Astrocyte (in vitro differentiated cells and primary cell): ENCODE measurements around the gene PTPRM. TPM values are rescaled to one million over a fixed set of nuclear protein-coding genes. Genes with fewer than 3 reads are reported as not detected.

Experiments used
- DNase-seq: peaks from one replicate; pipeline ENCODE4 v3.0.0-alpha.2; 2010; ENCODE audit warnings: low read depth
- FAIRE-seq: peaks from 2 replicates; lab custom pipeline; 2011; peaks lifted over from hg19 to GRCh38; lab: Jason Lieb, UNC
- H2AFZ ChIP-seq: 2 replicates; pipeline ENCODE4 v1.6.0; 2012; ENCODE audit warnings: low read depth, low read length, inconsistent platforms
- H3K27ac ChIP-seq: 2 replicates; pipeline ENCODE4 v1.5.1; 2011; ENCODE audit warnings: low read depth, low read length, inconsistent platforms
- H3K27me3 ChIP-seq: 2 replicates; pipeline ENCODE4 v1.6.0; 2011; ENCODE audit warnings: low read length, inconsistent platforms; ENCODE audit not compliant: insufficient read depth
- H3K36me3 ChIP-seq: 2 replicates; pipeline ENCODE4 v1.5.1; 2011; ENCODE audit warnings: low read length, inconsistent platforms; ENCODE audit not compliant: insufficient read depth
- H3K4me1 ChIP-seq: 2 replicates; pipeline ENCODE4 v1.5.1; 2011; ENCODE audit warnings: low read length, inconsistent platforms; ENCODE audit not compliant: insufficient read depth
- H3K4me2 ChIP-seq: 2 replicates; pipeline ENCODE4 v1.6.0; 2012; ENCODE audit warnings: low read length, inconsistent platforms
- H3K4me3 ChIP-seq: 2 replicates; pipeline ENCODE4 v1.5.1; 2011; ENCODE audit warnings: low read depth, mild to moderate bottlenecking, low read length, inconsistent platforms; ENCODE audit not compliant: insufficient read depth
- H3K79me2 ChIP-seq: 2 replicates; pipeline ENCODE4 v1.6.0; 2012; ENCODE audit warnings: mild to moderate bottlenecking, low read length, inconsistent platforms; ENCODE audit not compliant: insufficient read depth
- H3K9ac ChIP-seq: 2 replicates; pipeline ENCODE4 v1.6.0; 2012; ENCODE audit warnings: mild to moderate bottlenecking, low read length, inconsistent platforms
- H3K9me3 ChIP-seq: 2 replicates; pipeline ENCODE4 v1.5.1; 2012; ENCODE audit warnings: low read depth, mild to moderate bottlenecking, low read length, inconsistent platforms; ENCODE audit not compliant: insufficient read depth
- H4K20me1 ChIP-seq: 2 replicates; pipeline ENCODE4 v1.6.0; 2012; ENCODE audit warnings: low read length, inconsistent platforms; ENCODE audit not compliant: insufficient read depth
- H3K27ac Mint-ChIP-seq: one replicate; pipeline ENCODE4 v1.8.0; 2021; ENCODE audit warnings: mild to moderate bottlenecking, mixed read lengths; ENCODE audit not compliant: unreplicated experiment
- H3K27me3 Mint-ChIP-seq: one replicate; pipeline ENCODE4 v1.8.0; 2021; ENCODE audit warnings: low read depth, mixed read lengths; ENCODE audit not compliant: unreplicated experiment
- H3K36me3 Mint-ChIP-seq: one replicate; pipeline ENCODE4 v1.8.0; 2021; ENCODE audit warnings: low read depth, mixed read lengths; ENCODE audit not compliant: unreplicated experiment
- H3K4me1 Mint-ChIP-seq: one replicate; pipeline ENCODE4 v1.8.0; 2021; ENCODE audit warnings: low read depth, mixed read lengths; ENCODE audit not compliant: unreplicated experiment
- H3K4me3 Mint-ChIP-seq: one replicate; pipeline ENCODE4 v1.8.0; 2021; ENCODE audit warnings: mild to moderate bottlenecking, moderate library complexity, mixed read lengths; ENCODE audit not compliant: unreplicated experiment
- H3K9me3 Mint-ChIP-seq: one replicate; pipeline ENCODE4 v1.8.0; 2021; ENCODE audit warnings: mild to moderate bottlenecking, mixed read lengths; ENCODE audit not compliant: unreplicated experiment
- EZH2 ChIP-seq: IDR thresholded peaks from 2 replicates; pipeline ENCODE4 v1.6.1; 2012; ENCODE audit warnings: mild to moderate bottlenecking, low read length, inconsistent platforms; ENCODE audit not compliant: insufficient read depth
- total RNA-seq: library from RNA; stranded (reverse); gene quantifications from 2 replicates; pipeline ENCODE4 v1.2.1, GENCODE V29; 2021
- TF ChIP-seq, protein P1 (sequence below): IDR thresholded peaks from 2 replicates; pipeline ENCODE4 v1.5.1; 2011; ENCODE audit warnings: low read depth, mild to moderate bottlenecking, inconsistent platforms, low read length, moderate library complexity; ENCODE audit not compliant: insufficient read depth

Gene PTPRM
- total RNA-seq, 1 donor from 2014 or later = 59.6 TPM

GRCh38 chr18:7597500-7597899, 30.4 kb downstream of the PTPRM start:
- H3K79me2 ChIP-seq = peaks cover 62% of the 10 kb centered on the region
- H4K20me1 ChIP-seq = peaks cover 51% of the 10 kb centered on the region
- H3K4me1 ChIP-seq = peaks cover 24% of the 10 kb centered on the region
- TF ChIP-seq, protein P1, sequence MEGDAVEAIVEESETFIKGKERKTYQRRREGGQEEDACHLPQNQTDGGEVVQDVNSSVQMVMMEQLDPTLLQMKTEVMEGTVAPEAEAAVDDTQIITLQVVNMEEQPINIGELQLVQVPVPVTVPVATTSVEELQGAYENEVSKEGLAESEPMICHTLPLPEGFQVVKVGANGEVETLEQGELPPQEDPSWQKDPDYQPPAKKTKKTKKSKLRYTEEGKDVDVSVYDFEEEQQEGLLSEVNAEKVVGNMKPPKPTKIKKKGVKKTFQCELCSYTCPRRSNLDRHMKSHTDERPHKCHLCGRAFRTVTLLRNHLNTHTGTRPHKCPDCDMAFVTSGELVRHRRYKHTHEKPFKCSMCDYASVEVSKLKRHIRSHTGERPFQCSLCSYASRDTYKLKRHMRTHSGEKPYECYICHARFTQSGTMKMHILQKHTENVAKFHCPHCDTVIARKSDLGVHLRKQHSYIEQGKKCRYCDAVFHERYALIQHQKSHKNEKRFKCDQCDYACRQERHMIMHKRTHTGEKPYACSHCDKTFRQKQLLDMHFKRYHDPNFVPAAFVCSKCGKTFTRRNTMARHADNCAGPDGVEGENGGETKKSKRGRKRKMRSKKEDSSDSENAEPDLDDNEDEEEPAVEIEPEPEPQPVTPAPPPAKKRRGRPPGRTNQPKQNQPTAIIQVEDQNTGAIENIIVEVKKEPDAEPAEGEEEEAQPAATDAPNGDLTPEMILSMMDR = no peak
- TF ChIP-seq EZH2 = no peak
- H3K36me3 Mint-ChIP-seq = no peaks in the 10 kb centered on the region
- no peaks in the 10 kb centered on the region for H3K27me3 Mint-ChIP-seq
- H3K4me2 ChIP-seq = no peak overlapping the region
- H3K9me3 Mint-ChIP-seq = no peaks in the 10 kb centered on the region
- H3K27ac ChIP-seq = no peak overlapping the region
- H3K4me3 Mint-ChIP-seq = no peak overlapping the region
- H3K36me3 ChIP-seq = no peaks in the 10 kb centered on the region
- H3K27ac Mint-ChIP-seq = no peak overlapping the region
- H3K4me1 Mint-ChIP-seq = peaks cover 37% of the 10 kb centered on the region
- FAIRE-seq = no peak
- no peak for DNase-seq
- H3K4me3 ChIP-seq = no peak overlapping the region
- H3K9me3 ChIP-seq = no peaks in the 10 kb centered on the region
- H3K9ac ChIP-seq = no peak overlapping the region
- H3K27me3 ChIP-seq = no peaks in the 10 kb centered on the region
- H2AFZ ChIP-seq = no peak overlapping the region

- FAIRE-seq (peak; percentile 29), DNase-seq (peak; percentile 64)
- no peaks in the 10 kb centered on the region for H3K36me3 ChIP-seq
- no peaks in the 10 kb centered on the region for H3K27me3 ChIP-seq
- H3K27ac ChIP-seq = no peak overlapping the region
- no peak overlapping the region for H2AFZ ChIP-seq
- no peaks in the 10 kb centered on the region for H3K9me3 ChIP-seq
- no peak overlapping the region for H3K4me3 Mint-ChIP-seq
- peaks cover 24% of the 10 kb centered on the region for H3K4me1 ChIP-seq
- H3K27ac Mint-ChIP-seq = no peak overlapping the region
- no peak overlapping the region for H3K4me3 ChIP-seq
- H3K9ac ChIP-seq = no peak overlapping the region
- peaks cover 58% of the 10 kb centered on the region for H3K79me2 ChIP-seq
- H3K36me3 Mint-ChIP-seq = no peaks in the 10 kb centered on the region
- H3K4me1 Mint-ChIP-seq = peaks cover 38% of the 10 kb centered on the region
- H3K4me2 ChIP-seq = no peak overlapping the region
- TF ChIP-seq, protein P1 = no peak
- no peak for TF ChIP-seq EZH2
- H3K9me3 Mint-ChIP-seq = no peaks in the 10 kb centered on the region
- no peaks in the 10 kb centered on the region for H3K27me3 Mint-ChIP-seq
- H4K20me1 ChIP-seq = peaks cover 45% of the 10 kb centered on the region
Observed at GRCh38 chr18:7598167-7599047, 31.3 kb downstream of the PTPRM start.

DNA sequence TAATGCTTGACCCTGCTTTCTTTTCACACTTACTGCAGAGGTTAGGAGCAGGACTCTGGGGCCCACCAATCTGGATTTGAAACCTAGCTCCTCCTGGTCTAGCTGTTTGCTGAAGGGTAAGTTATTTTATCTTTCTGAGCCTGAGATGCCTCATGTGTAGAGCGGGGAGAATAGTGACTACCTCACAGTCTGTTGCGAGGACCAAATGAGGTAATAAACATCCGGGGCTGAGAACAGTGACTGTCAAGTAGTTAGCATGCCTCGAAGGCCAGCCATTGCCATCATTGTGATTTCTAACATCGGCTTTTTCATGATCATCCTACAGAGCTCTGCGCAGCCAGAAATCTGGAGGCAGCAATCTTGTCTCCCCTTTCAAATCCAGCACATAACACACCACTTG, 32.9 kb downstream of the PTPRM start:
- H4K20me1 ChIP-seq = peaks cover 39% of the 10 kb centered on the region
- H3K9ac ChIP-seq = no peak overlapping the region
- H3K4me3 Mint-ChIP-seq = no peak overlapping the region
- H3K4me1 Mint-ChIP-seq = peaks cover 44% of the 10 kb centered on the region
- H2AFZ ChIP-seq = no peak overlapping the region
- no peaks in the 10 kb centered on the region for H3K9me3 ChIP-seq
- no peak for DNase-seq
- TF ChIP-seq, protein P1 = no peak
- TF ChIP-seq EZH2 = no peak
- H3K36me3 ChIP-seq = no peaks in the 10 kb centered on the region
- no peaks in the 10 kb centered on the region for H3K36me3 Mint-ChIP-seq
- no peaks in the 10 kb centered on the region for H3K9me3 Mint-ChIP-seq
- no peak overlapping the region for H3K27ac ChIP-seq
- H3K27me3 Mint-ChIP-seq = no peaks in the 10 kb centered on the region
- no peak overlapping the region for H3K4me2 ChIP-seq
- no peak overlapping the region for H3K4me3 ChIP-seq
- no peak overlapping the region for H3K27ac Mint-ChIP-seq
- H3K27me3 ChIP-seq = no peaks in the 10 kb centered on the region
- peaks cover 24% of the 10 kb centered on the region for H3K4me1 ChIP-seq
- H3K79me2 ChIP-seq = peaks cover 66% of the 10 kb centered on the region
- no peak for FAIRE-seq
